Fibroblast of pulmonary artery (primary cell): ENCODE results near the gene CXCL9.

ENCODE experiments used
- DNase-seq: peaks from one replicate; pipeline ENCODE4 v3.0.0-alpha.2; 2010; ENCODE audit warnings: low read depth
- H3K4me3 ChIP-seq: replicated peaks from 2 replicates; pipeline ENCODE4 v1.5.1; 2011; ENCODE audit warnings: low read depth, mild to moderate bottlenecking, control low read depth, low read length, moderate library complexity
- TF ChIP-seq, protein P1 (sequence below): IDR thresholded peaks from 2 replicates; pipeline ENCODE4 v1.5.1; 2011; ENCODE audit warnings: mild to moderate bottlenecking, control low read depth, low read length, inconsistent platforms; ENCODE audit errors: missing control alignments

The CXCL9 gene

DNA sequence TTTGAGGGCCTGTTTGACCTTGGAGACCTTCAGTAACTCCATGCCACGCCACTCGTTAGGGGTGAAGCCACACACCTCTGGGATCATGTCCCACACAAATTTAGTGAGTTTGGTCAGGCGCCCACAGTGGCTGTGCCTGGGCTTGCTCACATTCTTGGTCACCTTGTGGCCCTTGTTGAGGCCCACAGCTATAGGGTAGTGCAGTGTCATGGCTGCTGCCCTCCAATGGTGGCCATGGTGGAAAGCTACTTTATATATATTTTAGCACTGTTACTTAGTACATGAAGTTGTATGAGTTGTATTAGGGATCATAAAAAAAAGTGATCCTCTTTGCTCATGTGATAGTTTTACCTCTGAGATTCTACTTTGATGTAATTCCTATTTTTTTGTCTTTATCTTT, 29.5 kb upstream of the CXCL9 start:
- TF ChIP-seq, protein P1, sequence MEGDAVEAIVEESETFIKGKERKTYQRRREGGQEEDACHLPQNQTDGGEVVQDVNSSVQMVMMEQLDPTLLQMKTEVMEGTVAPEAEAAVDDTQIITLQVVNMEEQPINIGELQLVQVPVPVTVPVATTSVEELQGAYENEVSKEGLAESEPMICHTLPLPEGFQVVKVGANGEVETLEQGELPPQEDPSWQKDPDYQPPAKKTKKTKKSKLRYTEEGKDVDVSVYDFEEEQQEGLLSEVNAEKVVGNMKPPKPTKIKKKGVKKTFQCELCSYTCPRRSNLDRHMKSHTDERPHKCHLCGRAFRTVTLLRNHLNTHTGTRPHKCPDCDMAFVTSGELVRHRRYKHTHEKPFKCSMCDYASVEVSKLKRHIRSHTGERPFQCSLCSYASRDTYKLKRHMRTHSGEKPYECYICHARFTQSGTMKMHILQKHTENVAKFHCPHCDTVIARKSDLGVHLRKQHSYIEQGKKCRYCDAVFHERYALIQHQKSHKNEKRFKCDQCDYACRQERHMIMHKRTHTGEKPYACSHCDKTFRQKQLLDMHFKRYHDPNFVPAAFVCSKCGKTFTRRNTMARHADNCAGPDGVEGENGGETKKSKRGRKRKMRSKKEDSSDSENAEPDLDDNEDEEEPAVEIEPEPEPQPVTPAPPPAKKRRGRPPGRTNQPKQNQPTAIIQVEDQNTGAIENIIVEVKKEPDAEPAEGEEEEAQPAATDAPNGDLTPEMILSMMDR: no peak
- DNase-seq: no peak
- H3K4me3 ChIP-seq: no peak overlapping the region

DNA sequence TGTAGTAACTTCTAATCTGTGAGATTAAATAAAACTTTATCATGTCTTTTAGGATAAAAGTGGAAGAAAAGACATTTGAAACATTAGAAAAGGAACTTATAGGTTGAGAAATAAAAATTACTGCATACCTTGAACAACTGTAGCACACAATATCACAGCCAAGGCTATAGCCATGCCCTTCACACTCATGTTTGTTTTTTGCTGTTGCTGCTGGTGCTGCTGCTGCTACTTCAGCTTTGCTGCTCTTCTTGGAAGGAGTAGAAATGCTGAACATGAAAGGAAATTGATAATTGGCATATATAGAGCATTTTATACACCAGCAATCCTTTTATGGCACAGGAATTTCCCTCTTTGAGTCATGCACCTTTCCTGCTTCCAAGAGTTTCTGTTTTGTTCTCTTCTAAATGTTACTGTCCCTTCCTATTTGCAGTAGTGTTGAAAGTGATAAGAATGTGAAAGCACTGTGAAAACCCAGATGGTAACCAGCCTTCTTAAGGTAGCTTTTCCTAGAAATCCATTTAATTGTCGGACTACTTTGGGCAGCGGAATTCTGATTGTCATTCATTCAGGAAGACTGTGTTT, 28.6 kb upstream of the CXCL9 start, which contains the start of gene CXCL11:
CXCL11 (minus strand) TSS at position 272 of the 582 bp plus-strand sequence; CDS start at position 189, 83 bp downstream.
- TF ChIP-seq, protein P1: no peak
- no peak within 1 kb of the TSS for H3K4me3 ChIP-seq
- peak; percentile 14 for DNase-seq

DNA sequence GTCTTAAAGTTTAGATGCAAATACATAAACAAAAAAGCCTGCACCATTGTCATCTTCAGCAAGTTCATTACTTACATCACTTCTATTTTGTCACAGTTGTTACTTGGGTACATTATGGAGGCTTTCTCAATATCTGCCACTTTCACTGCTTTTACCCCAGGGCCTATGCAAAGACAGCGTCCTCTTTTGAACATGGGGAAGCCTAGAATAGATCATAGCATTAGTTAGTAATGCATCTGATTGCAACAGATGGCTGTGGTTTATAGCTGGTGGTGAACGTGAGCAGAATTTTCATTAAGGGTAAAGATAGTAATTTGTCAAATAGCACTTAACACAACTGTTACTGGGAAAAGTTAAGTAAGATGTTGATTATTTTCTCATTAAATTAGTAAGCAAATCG, 27.8 kb upstream of the CXCL9 start:
- no peak for DNase-seq
- TF ChIP-seq, protein P1: no peak
- H3K4me3 ChIP-seq: no peak overlapping the region

DNA sequence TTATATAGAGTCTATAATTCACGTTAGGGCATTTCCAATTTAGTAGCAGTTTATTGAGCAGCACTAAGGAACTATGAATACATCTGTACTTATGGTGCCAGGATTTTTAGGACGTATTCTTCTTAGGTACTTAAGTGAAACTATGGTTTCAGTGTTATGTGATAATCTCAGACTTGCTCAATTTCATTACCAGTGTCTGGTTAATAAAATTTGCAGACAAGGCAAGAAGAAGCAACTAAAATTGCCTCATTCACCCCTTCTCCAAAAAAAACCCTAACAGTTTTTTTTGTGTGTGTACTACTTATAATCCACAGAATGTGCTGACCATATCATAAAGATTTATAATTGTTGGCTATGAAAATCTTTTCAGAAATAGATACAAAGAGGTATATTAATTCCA, 22.0 kb upstream of the CXCL9 start:
- no peak for DNase-seq
- no peak overlapping the region for H3K4me3 ChIP-seq
- TF ChIP-seq, protein P1: no peak

GRCh38 chr4:76028350-76028765, 21.0 kb upstream of the CXCL9 start:
- peak overlapping the region; percentile 30 for H3K4me3 ChIP-seq
- TF ChIP-seq, protein P1: no peak
- peak; percentile 38 for DNase-seq

DNA sequence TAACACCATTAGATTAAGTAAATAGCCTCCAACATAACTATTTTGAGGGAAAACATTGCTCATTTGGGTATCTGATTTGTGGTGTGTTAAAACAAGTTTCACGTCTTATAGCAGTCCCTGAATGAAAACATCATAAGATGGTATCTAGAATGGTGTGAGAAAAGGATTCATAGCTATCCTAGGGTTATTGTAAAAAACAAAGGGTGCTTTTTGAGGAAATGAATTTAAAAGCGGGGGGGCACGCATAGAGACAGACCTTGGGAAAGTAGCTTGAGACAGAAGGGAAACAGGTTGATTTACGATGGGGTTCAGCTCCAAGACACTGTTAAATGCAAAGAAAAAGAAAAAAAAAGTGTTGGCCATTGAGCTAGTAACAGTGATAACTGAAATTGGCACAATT, 16.8 kb upstream of the CXCL9 start:
- H3K4me3 ChIP-seq: no peak overlapping the region

More for the DNA sequence above, 16.8 kb upstream of the CXCL9 start:
- no peak for DNase-seq
- TF ChIP-seq, protein P1: no peak
